A549 treated with Mapracorat at 1 μM for 4 hours (cell line): ENCODE measurements around the gene APPL2. TPM values are rescaled to one million over a fixed set of nuclear protein-coding genes. Genes with fewer than 3 reads are reported as not detected.

Experiments
- total RNA-seq: library from RNA; stranded (reverse); fragments of 200-300 nt; extraction: Qiagen RNA extraction; gene quantifications from 5 replicates; pipeline ENCODE4 v1.2.3, GENCODE V29; 2022

APPL2 gene, protein sequence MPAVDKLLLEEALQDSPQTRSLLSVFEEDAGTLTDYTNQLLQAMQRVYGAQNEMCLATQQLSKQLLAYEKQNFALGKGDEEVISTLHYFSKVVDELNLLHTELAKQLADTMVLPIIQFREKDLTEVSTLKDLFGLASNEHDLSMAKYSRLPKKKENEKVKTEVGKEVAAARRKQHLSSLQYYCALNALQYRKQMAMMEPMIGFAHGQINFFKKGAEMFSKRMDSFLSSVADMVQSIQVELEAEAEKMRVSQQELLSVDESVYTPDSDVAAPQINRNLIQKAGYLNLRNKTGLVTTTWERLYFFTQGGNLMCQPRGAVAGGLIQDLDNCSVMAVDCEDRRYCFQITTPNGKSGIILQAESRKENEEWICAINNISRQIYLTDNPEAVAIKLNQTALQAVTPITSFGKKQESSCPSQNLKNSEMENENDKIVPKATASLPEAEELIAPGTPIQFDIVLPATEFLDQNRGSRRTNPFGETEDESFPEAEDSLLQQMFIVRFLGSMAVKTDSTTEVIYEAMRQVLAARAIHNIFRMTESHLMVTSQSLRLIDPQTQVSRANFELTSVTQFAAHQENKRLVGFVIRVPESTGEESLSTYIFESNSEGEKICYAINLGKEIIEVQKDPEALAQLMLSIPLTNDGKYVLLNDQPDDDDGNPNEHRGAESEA
- total RNA-seq = 18.8 to 27.4 TPM (median 22.3 TPM) in 5 replicates

DNA sequence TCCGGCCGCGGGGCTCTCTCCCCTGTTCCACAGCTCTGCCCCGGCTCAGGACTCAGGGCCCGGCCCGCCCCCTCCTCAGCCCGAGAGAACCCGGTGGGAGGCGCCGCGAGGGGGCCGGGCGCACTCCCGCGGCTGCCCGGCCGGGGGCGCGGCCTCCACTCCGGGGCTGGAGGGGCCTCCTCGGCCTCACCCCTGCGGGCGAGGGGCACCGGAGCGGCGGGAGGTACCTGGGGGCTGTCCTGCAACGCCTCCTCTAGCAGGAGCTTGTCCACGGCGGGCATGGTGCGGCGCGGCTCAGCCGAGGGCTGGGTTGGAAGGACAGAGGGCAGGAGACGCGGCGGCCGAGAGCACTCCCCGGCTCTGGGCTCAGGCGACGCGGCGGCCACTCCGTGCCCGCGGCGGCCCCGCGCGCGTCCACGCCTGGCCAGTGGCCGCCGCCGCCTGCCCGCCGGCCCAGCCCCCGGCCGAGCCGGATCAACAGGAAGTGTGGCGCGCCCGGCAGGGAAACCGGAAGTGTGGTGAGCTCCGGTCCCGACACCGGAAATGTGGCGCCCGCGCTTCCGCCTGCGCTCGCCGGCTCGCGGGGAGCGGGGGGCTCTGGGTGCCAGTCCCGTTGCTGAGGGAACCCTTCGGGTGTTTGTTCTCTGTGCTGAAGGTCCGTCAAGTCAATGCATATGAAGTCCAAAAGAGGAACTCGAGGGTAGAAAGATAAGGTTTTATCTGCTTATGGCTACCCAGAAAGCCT lies at the start of gene APPL2:
APPL2 (minus strand) TSS at position 443 of the 745 bp plus-strand sequence; CDS start at position 281, 162 bp downstream.

Other genes starting within 250 kb of the APPL2 start
- gene NOPCHAP1, start 249.9 kb downstream of the APPL2 start, total RNA-seq = 30.4 to 37.4 TPM (median 34.8 TPM) in 5 replicates
- 2.4 to 3.6 TPM (median 3.2 TPM) in 5 replicates for gene ALDH1L2, start 151.7 kb downstream of the APPL2 start, total RNA-seq
- 17.7 to 25.3 TPM (median 23.2 TPM) in 5 replicates for gene WASHC4, start 128.4 kb downstream of the APPL2 start, total RNA-seq
- gene C12orf75, start 94.5 kb upstream of the APPL2 start, total RNA-seq = 112 to 145 TPM (median 135 TPM) in 5 replicates